Limb (tissue), 2 donors: ENCODE measurements around the gene DGKG.

Source experiments
- DNase-seq, 2 donors: peaks; one replicate each; pipeline ENCODE4 v3.0.0-alpha.2; 2016; ENCODE audit errors: extremely low spot score in 2 of 2

Gene DGKG

GRCh38 chr3:186361762-186362536 is at the start of gene DGKG:
DGKG (minus strand) TSS chr3:186362234; CDS start chr3:186320459, 41,775 bp downstream.
- DNase-seq, result peak; percentile 3 to 64

GRCh38 chr3:186411089-186411488 is 49.1 kb upstream of the DGKG start:
- DNase-seq, result no peak

- no peak for DNase-seq
Measured at GRCh38 chr3:186406669-186407635, 44.9 kb upstream of the DGKG start.

- no peak for DNase-seq
Measured at GRCh38 chr3:186401556-186401955, 39.5 kb upstream of the DGKG start.

- DNase-seq, result no peak
Measured at GRCh38 chr3:186400662-186401061, 38.6 kb upstream of the DGKG start.

GRCh38 chr3:186400026-186400425 is 38.0 kb upstream of the DGKG start:
- no peak for DNase-seq

GRCh38 chr3:186394566-186395217 is 32.7 kb upstream of the DGKG start:
- DNase-seq, result no peak

- no peak for DNase-seq
Measured at GRCh38 chr3:186386883-186387560, 25.0 kb upstream of the DGKG start.

GRCh38 chr3:186385856-186386602 is 24.0 kb upstream of the DGKG start:
- no peak for DNase-seq

GRCh38 chr3:186383026-186383993 is 21.3 kb upstream of the DGKG start:
- no peak for DNase-seq

GRCh38 chr3:186382217-186382885 is 20.3 kb upstream of the DGKG start:
- DNase-seq, result no peak

- DNase-seq, result no peak
Measured at GRCh38 chr3:186381424-186382216, 19.6 kb upstream of the DGKG start.

GRCh38 chr3:186380622-186381380 is 18.8 kb upstream of the DGKG start:
- no peak for DNase-seq

- DNase-seq, result no peak
Measured at GRCh38 chr3:186375443-186375842, 13.4 kb upstream of the DGKG start.

- no peak for DNase-seq
Measured at GRCh38 chr3:186374376-186374775, 12.3 kb upstream of the DGKG start.

GRCh38 chr3:186369217-186369616 is 7.2 kb upstream of the DGKG start:
- no peak for DNase-seq

- no peak for DNase-seq
Measured at GRCh38 chr3:186368717-186369116, 6.7 kb upstream of the DGKG start.
